Right lobe of liver (tissue), 6 donors: ENCODE measurements around the gene UGDH. TPM values are rescaled to one million over a fixed set of nuclear protein-coding genes. Genes with fewer than 3 reads are reported as not detected.
"Not testable (repeated sequence)": the region's sequence is repeated elsewhere in the genome, so short reads cannot be mapped to it uniquely, and the experiment has no call there.

Experiments
- ATAC-seq, 4 donors: fragments of 200-7000 bp; cut with Tn5 transposase; one replicate each; pipeline ENCODE4 v1.9.1; 2020; ENCODE audit warnings: mild to moderate bottlenecking in 4 of 4, moderate library complexity in 4 of 4
- DNase-seq, 3 donors: peaks; one replicate each; pipeline ENCODE4 v3.0.0-alpha.2; 2020
- H3K27ac ChIP-seq, 3 donors: fragments of 200-600 bp; one replicate each; pipeline ENCODE4 v1.8.0; 2022
- H3K27me3 ChIP-seq, 2 donors: fragments of 200-600 bp; one replicate each; pipeline ENCODE4 v1.8.0; 2022
- H3K36me3 ChIP-seq, 4 donors: fragments of 200-600 bp; sonication (generic) in 1 of 4; one replicate each; pipeline versions ENCODE4 v1.5.1 to v1.8.0; 2017 to 2022; ENCODE audit warnings: control low read depth in 1 of 4
- H3K4me1 ChIP-seq, 4 donors: fragments of 200-600 bp; sonication (generic) in 1 of 4; one replicate each; pipeline versions ENCODE4 v1.5.1 to v1.8.0; 2017 to 2022; ENCODE audit warnings: control low read depth in 1 of 4
- H3K4me3 ChIP-seq, 3 donors: fragments of 200-600 bp; one replicate each; pipeline ENCODE4 v1.8.0; 2022
- H3K9me3 ChIP-seq, 4 donors: fragments of 200-600 bp; sonication (generic) in 1 of 4; one replicate each; pipeline versions ENCODE4 v1.5.1 to v1.8.0; 2017 to 2022; ENCODE audit warnings: control low read depth in 1 of 4
- CTCF ChIP-seq, 4 donors: fragments of 200-600 bp in 3 of 4; fragments of 450-650 bp in 1 of 4; IDR thresholded peaks; one replicate each; pipeline versions ENCODE4 v1.5.1 to v1.8.0; 2016 to 2022; ENCODE audit warnings: antibody characterized with exemption in 4 of 4, mild to moderate bottlenecking in 2 of 4
- POLR2A ChIP-seq: fragments of 450-650 bp; IDR thresholded peaks from one replicate; pipeline ENCODE4 v1.6.1; 2017; ENCODE audit warnings: antibody characterized with exemption, mild to moderate bottlenecking
- WGBS: methylation state at CpG from one replicate; pipeline ENCODE4 v1.1.6; 2018; ENCODE audit warnings: low coverage, low lambda C conversion rate; ENCODE audit not compliant: insufficient coverage; ENCODE audit errors: missing lambda C conversion rate; 5-methylcytosine and 5-hydroxymethylcytosine counted together
- intact Hi-C, 2 donors: fragments of 100-400 bp; cut with DNase I; formaldehyde crosslinking; loops; one replicate each; pipeline versions ENCODE4 v1.11.2 to v1.14.1; 2022
- total RNA-seq, 6 experiments: library from RNA; depleted of rRNA in 2 of 6; stranded (reverse); fragments of >200 nt in 2 of 6; fragmentation: NEBNext Ultra II Directional in 3 of 6; extraction: Animal tissue kit (Norgen Biotek cat#: 25700) in 3 of 6; gene quantifications; one replicate each; pipeline versions ENCODE4 v1.1.0 to v1.2.4, GENCODE V29; 2016 to 2023
- donor health status: DM: no; HTN: yes; CAD: no.
- donor health status: DM: no; HTN: no; CAD: no.
- donor health status: DM: no; HTN: no; CAD: no.
- donor health status: DM: no; HTN: yes; CAD: no.
- donor health status: DM: no; HTN: yes; CAD: no.

Gene UGDH
- total RNA-seq, 6 experiments from 2014 or later: 134 to 647 (median 244) TPM

GRCh38 chr4:39539089-39539611 is 11.9 kb upstream of the UGDH start:
- WGBS: 87% methylated on average over 5 of the region's 5 CpGs
- no peak overlapping the region for H3K27ac ChIP-seq
- peaks cover 0 to 29% (median 8%) of the 10 kb centered on the region in 4 donors for H3K4me1 ChIP-seq
- intact Hi-C loops: no loop called here
- DNase-seq (no peak), ATAC-seq (no peak)
- TF ChIP-seq POLR2A (no peak), CTCF (IDR thresholded peaks at IDR 0.05) (no peak)
- no peak overlapping the region for H3K4me3 ChIP-seq
- H3K9me3 ChIP-seq: no peaks in the 10 kb centered on the region
- H3K36me3 ChIP-seq: peaks cover 0 to 3% (median 0%) of the 10 kb centered on the region in 4 donors
- no peaks in the 10 kb centered on the region for H3K27me3 ChIP-seq

- Histone ChIP-seq H3K36me3 (peaks cover 0 to 9% (median 0%) of the 10 kb centered on the region in 4 donors), H3K4me1 (peaks cover 0 to 11% (median 4%) of the 10 kb centered on the region in 4 donors), H3K4me3 (no peak overlapping the region), H3K27ac (no peak overlapping the region), H3K27me3 (no peaks in the 10 kb centered on the region), H3K9me3 (no peaks in the 10 kb centered on the region)
- intact Hi-C loops: no loop called here
- WGBS: 100% methylated on average over 1 of the region's 5 CpGs
- no peak for TF ChIP-seq CTCF (IDR thresholded peaks at IDR 0.05)
- no peak for TF ChIP-seq POLR2A
- DNase-seq (no peak), ATAC-seq (no peak)
Measured at GRCh38 chr4:39533541-39533940, 6.3 kb upstream of the UGDH start.

- H3K9me3 ChIP-seq, H3K27ac ChIP-seq, intact Hi-C loops, H3K4me3 ChIP-seq, ATAC-seq, DNase-seq, H3K27me3 ChIP-seq, H3K36me3 ChIP-seq: not testable (repeated sequence)
- peaks cover 0 to 13% (median 4%) of the 10 kb centered on the region in 4 donors for H3K4me1 ChIP-seq
- 42% methylated on average over 2 of the region's 3 CpGs for WGBS
Measured at GRCh38 chr4:39532237-39532636, 5.0 kb upstream of the UGDH start.

- intact Hi-C loops: no loop called here
- Histone ChIP-seq H3K27me3 (no peaks in the 10 kb centered on the region), H3K36me3 (peaks cover 0 to 9% (median 0%) of the 10 kb centered on the region in 4 donors), H3K27ac (peak overlapping the region in 1 of 3 donors; percentile 7), H3K9me3 (no peaks in the 10 kb centered on the region), H3K4me1 (peaks cover 0 to 13% (median 4%) of the 10 kb centered on the region in 4 donors), H3K4me3 (no peak overlapping the region)
- DNase-seq (no peak), ATAC-seq (no peak)
- WGBS: 94% methylated on average over 3 of the region's 3 CpGs
- TF ChIP-seq CTCF (IDR thresholded peaks at IDR 0.05) (no peak), POLR2A (no peak)
Measured at GRCh38 chr4:39530682-39531081, 3.4 kb upstream of the UGDH start.

- Histone ChIP-seq H3K27me3 (no peaks in the 10 kb centered on the region), H3K9me3 (no peaks in the 10 kb centered on the region)
- 31% methylated on average over 2 of the region's 2 CpGs for WGBS
Measured at GRCh38 chr4:39529534-39529933, 2.3 kb upstream of the UGDH start.

More at GRCh38 chr4:39529534-39529933, 2.3 kb upstream of the UGDH start:
- DNase-seq: no peak
- TF ChIP-seq POLR2A (no peak), CTCF (IDR thresholded peaks at IDR 0.05) (no peak)
- intact Hi-C loops: no loop called here
- H3K27ac ChIP-seq: peak overlapping the region in 2 of 3 donors; percentile 84 to 91
- H3K4me3 ChIP-seq: peak overlapping the region in 2 of 3 donors; percentile 95 to 97
- peaks cover 0 to 9% (median 1%) of the 10 kb centered on the region in 4 donors for H3K36me3 ChIP-seq
- ATAC-seq: no peak
- H3K4me1 ChIP-seq: peaks cover 0 to 13% (median 4%) of the 10 kb centered on the region in 4 donors
